ENCODE results near the gene NDUFC1.
A peak's percentile ranks its signal among the peaks of the same experiment; 100 is the strongest.
"Not testable (repeated sequence)": the region's sequence is repeated elsewhere in the genome, so short reads cannot be mapped to it uniquely, and the experiment has no call there.

The NDUFC1 gene

DNA sequence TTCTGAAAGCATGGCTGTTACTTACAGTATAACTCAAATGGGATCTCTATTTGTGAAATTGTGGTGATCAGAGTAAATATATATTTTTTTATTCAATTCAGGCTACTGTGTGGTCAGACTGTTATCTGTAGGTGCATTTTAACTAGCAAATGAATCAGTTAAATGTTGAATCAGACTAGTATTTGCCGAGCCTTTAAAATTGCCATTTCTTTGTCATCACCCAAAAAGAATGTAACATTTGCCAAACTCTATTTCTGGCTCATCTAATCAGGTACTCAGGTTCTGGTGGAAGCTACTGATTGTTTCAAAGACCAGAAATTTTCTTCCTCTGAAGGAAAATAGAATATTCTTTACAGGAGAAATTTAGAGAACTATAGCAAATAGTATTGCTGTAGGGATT lies 2.7 kb downstream of the NDUFC1 start:
- no peak for DNase-seq (ENCODE audit: low read depth in 3 of 3)

DNA sequence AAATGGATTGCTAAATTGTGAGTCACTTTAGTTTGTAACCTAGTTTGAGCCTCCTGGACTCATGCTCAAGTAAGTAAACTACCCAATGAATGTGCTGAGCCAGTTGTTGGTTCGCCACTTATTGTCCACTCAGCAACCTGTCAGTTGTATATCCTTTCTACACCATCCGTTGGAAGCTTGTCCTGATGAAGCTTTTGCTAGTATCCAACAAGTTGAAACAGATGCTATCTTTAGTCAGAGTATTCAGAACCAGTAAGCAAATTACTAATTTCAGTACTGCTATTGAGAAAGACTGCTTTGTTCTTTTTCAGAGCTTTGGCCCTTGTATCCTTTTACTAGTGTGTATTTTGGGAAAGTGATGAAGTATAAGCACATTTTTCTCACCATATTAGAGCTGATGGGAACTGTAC lies 5.3 kb downstream of the NDUFC1 start:
- no peak for DNase-seq (ENCODE audit: low read depth in 3 of 3)

DNA sequence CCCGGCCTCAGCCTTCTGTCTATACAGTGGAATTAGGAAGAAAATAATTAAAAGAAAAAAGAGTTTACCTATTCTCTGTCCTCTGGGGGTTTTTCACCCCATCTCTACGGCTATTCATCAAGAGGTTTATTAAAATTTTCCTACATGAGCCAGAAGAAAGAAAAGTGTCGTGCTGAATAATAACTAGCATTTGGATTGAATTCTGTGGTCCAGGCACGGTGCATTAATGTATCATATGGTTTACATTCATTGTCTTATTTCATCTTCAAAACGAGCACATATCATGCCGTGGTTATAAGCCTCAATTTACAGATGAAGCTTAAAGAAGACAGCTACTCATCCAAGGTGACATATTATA lies 6.4 kb downstream of the NDUFC1 start:
- DNase-seq (ENCODE audit: low read depth in 3 of 3) = no peak

DNA sequence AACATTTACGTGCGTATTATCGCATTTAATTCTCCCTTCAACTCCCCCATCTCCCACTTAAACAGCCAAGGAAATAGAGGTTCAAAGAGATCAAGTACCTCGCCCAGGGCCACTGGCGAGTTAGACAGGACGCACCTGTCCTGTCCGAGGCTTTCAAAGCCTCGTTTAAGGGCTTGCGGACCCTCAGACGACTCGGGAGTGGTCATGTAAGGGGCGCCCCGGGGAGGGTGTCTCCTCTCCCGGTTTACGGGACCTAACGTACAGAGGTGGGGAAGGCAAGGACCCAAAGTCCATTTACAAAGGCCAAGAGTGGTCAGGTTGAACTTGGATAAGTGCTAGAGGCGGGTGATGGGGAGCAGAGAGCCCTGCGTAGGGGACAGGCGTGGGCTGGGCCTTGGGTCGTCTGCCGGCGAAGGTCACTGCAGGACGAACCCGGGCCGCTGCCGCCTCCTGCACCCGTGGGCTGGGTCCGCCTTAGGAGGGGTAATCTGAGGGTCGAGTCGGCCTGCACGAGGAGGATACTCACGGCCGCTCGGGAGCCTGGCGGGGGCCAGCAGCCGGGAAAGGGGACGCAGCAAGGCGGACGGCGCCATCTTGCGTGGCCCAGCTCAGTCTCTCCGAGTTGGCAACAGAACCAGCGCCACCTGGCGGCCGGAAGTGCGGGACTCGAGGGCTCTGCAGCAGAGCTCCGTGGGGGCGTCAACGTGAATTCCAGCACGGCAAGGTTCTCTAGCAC lies 6.9 kb downstream of the NDUFC1 start:
- peak; percentile 91 to 99 (median 96) for DNase-seq (ENCODE audit: low read depth in 3 of 3)

DNA sequence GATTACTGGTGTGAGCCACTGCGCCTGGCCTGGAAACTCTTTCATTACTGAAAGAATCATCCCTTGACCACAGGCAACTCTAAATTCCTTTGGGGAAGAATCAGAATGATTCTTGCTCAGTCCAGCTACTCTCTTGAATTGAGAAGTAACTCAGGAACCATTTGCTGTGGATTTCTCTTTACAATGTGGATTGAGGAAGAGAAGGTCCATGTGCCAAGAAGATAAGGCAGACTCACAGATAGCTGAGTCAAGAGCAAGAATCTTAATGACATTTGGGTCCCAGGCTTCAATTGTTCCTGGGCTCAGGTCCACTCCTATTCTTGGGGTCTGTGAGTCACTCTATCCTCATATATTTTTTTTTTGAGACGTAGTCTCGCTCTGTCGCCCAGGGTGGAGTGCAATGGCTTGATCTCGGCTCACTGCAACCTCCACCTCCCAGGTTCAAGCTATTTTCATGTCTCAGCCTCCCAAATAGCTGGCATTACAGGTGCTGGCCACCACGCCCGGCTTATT lies 16.0 kb downstream of the NDUFC1 start:
- DNase-seq (ENCODE audit: low read depth in 3 of 3) = no peak

DNA sequence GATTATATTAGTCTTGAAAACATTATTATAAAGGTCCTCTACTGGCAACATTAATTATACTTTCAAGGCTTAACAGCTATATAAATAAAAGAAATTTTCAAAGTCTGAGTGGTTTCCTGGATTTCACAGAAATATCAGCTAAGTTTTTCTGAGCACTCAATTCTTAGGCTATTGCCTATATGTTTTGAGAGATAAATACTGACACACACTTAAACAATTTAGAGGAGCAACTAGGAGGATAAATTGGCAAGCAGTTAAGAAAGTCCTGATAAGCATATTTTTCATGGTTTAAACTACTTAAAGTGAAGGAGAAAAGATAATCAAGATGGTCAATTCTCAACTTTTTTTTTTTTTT lies 19.6 kb downstream of the NDUFC1 start:
- no peak for DNase-seq (ENCODE audit: low read depth in 3 of 3)

DNA sequence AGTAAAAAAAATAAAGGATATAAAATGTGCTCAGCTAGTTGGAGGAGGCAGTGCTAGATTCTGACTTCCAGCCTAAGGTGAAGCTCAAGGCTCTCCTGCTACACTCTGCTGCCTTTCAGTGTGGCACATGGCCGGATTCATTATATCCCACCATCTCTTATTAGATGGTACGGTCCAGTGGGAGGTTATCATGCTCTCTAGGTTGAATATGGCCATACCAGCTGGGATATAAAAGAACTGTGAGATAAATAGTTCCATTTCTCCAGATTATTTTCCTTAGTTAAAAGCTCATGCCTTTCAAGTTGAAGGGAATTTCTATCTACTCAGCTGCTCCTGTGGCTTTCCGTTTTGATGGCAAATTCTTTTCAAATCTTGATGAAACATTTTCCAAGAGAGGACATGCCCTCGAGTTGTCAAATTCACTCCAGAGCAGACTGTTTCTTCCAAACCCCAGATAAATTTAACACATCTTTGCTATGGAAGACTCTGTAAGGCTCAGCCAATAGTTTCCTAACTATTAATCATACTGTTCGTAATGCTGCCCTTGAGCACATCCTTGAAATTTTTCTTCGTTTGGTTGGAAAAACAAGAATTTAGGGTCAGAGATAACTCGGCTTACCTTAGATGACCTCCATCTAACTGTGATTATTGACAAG lies 20.1 kb downstream of the NDUFC1 start:
- DNase-seq (ENCODE audit: low read depth in 3 of 3) = no peak

DNA sequence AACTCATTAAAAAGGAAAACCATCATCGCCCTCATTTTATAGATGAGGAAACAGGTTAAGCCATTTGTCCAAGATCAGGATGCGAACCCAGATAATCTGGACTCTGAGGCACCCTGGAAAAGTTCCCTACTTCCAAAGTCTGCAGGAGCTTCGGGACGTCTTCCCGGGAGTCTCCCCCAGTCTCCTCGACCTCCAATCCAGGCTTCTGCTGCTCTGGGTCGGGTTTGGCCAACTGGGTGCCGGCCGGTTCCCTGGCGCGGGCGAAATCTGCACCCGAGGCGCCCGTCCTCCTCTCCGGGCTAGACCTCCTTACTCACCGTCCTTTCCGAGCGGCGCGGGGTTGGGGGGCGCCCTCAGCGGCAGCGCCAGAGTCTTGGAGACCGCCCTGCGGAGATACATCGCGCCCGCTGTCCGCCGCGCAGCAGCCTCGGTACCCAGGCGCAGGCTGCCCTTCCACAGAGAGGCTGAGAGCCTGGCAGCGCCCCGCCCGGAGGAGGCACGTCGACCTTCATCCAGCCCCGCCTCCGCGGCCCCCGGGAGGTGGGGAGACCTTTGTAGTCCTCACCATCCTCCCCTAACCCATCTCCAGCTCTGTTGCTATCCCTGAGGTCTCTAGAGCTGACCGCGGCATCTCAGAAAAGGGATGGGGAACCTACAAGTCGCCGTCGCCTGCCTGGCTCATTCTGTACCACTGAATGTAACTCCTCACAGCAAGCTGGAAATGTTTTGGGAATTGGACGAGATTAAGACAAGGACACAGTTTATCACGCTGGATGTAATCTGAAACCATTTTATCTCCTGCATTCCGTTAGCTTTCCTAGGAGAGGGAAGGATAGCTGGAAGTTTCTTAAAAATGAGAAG lies 22.3 kb downstream of the NDUFC1 start, which contains the start of gene MGARP:
TSS of gene MGARP (minus strand) at position 466 of the 861 bp plus-strand sequence. CDS start at position 399, 67 bp downstream.
- DNase-seq (ENCODE audit: low read depth in 3 of 3) = peak in 1 of 3 donors; percentile 20

DNA sequence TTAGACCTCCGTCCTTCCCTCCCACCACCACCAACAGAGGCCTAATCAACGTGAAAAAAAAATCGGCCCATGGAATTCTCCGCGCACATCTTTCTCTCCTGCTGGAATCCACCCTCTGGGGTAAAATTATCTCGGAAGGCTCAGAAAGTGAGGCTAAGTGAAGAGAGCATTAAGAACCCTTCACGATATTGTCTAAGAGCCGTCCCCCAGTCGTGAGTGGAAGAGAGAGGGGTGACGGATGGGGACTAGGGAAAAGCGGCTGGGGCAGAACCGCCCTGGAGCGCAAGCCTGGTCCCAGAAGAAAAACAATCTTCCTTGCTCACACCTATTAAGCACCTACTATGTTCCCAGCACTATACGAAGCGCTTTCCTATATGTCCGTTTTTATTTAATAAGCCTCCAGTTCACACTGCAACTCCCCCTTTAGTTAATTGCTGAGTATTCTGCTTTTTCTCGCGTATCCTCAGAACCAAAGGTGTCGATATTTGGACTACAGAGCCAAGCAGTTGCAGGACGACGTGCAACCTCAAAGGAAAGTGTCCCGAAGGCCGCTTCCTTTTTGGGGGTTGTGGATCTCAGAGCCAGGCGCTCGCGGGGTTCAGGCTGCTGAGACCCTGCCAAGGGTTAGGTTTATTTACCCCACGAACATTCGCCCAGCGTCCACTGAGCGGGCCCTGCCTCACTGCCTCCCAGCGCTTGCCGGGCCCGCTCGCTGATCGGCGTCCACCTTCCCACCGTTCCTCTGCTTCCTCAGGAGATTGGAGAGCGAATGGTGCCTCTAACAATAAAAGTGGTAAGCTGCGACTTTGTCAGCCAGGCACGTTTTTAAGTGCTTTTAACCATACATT lies 23.1 kb downstream of the NDUFC1 start:
- DNase-seq (ENCODE audit: low read depth in 3 of 3) = no peak

DNA sequence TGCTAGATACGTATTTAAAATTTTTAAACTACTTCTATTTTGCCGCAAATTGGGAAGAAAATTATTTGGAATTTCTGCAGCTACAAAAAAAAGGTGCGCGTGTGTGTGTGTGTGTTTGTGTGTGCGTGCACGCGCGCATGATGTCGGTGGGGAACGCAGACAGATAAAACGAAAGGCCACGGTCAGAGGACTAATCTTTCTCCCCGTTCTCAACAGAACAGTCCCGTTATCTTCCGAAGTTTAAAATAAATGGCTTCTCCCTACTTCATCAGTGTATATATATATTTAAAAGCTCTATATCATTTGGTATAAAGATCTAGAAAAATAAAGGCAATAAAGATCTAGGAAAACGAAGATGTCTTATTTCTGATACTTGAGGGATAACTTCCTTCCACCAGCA lies 23.8 kb downstream of the NDUFC1 start:
- no peak for DNase-seq (ENCODE audit: low read depth in 3 of 3)

DNA sequence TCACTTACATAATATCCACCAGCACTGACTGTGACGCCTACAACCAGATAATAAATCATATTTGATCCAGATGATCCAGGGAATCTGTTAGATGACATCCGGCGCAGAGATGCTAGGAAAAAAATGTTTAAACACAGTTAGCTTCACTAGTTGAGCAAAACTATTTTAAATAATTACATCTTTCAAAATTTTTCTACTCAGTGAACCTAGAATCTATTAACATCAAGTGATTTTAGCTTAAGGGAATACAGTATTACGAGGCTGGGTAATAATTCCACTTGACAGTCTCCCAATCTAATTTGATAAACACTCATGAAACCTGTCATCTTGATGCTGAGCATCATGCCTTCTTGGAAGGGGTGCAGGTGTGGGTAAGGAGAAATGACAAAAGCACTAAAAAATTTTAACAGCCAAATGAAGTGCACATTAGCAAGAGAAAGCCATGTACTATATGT lies 27.0 kb downstream of the NDUFC1 start:
- DNase-seq (ENCODE audit: low read depth in 3 of 3) = no peak

DNA sequence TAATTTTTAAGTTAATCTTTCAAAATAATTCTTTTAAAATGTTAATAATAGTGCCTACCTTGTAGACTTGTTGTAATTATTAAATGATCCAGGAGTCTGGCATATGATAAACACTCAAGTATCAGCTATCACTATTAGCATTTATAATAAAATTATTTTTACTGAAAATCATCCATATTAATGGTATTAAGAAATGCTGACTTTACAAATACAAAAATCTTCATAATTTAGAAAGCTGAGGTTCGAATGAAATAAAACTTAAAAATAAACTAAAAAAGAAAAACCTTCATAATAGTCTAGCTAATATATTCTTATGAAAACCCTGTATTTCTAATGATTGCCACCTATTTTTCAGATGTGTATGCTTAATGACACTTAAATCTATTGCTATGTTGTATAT lies 27.5 kb downstream of the NDUFC1 start:
- DNase-seq (ENCODE audit: low read depth in 3 of 3) = no peak

DNA sequence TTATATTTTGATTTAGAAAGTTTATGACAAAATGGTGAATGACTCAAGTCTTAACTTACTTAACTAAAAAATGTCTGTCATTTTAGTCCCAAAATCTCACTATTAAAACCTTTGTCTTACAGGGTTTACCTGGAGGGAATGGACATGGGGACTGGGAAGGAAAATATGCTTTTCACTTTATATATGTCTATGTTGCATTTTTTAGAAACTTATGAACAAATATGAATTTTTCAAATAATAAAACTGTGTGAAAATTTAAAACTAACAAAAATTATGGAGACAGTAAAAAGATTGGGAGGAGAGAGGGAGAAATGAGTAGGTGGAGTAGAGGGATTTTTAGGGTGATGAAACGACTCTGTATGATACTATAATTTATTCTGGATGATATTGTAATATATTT lies 28.4 kb downstream of the NDUFC1 start:
- DNase-seq (ENCODE audit: low read depth in 3 of 3) = no peak

DNA sequence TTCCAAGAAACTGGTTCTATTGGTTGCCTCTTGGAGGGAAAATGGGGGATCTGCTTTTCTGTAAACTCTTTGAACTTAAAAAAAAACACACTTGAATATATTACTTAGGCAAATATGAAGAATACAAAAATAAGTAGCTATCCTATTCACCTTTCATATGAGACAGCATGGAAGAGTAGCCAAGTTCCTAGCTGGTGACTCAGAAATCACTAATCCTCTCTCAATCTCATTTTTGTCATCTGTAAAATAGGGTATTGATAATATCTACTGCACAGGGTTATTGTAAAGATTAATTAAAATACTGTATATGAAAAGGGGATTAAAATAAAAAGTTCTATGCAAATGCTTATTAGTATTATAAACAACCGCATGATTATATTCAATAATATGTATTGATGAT lies 35.0 kb downstream of the NDUFC1 start:
- no peak for DNase-seq (ENCODE audit: low read depth in 3 of 3)

DNA sequence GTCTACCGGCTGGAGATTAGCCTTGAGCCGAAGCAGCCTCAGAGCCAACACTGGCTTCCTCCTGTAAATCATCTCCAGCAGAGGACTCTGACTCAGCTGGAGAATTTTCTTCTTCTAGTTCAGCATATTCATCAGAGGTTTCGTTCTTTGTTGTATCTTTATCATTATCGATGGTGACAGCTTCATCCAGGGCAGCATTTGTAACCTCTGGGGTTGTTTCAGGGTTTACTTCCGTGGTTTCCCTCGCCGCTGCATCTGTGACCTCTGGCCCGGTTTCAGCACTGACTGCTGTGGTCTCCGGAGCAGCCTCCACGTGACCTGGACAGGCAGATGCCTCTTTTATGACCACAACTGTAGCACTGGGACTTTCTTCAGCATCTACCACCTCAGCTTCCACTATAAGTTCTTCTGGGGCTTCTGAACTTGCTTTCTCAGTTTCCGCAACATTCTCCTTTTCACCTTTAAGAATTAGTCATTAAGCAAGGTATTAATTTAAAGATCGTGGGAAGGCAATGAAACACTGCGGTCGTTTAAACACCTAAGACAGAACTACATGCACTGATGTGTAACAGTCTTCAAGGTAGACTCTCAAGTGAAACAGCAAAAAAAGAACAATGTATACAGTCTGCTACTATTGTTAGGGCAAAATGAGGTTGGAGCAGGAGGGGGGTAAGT lies 35.6 kb downstream of the NDUFC1 start:
- peak; percentile 70 to 86 (median 73) for DNase-seq (ENCODE audit: low read depth in 3 of 3)

DNA sequence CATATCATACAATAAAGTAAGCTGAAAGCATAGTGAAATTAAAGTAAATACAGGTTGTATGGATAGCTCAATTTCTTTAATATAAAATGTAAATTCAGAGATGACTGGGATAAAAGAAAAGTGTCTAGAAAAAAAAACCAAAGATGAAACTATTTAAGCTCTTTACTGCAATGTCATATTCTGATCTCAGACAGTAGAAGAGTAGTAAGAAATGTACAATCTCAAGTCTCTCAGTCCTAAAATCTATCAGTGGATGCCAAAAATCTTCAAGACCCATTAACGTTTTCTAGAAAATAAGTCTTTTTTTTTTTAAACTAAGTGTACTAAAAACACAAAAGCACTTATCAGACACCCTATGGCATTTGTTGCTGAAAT lies 36.1 kb downstream of the NDUFC1 start:
- DNase-seq (ENCODE audit: low read depth in 3 of 3) = no peak

DNA sequence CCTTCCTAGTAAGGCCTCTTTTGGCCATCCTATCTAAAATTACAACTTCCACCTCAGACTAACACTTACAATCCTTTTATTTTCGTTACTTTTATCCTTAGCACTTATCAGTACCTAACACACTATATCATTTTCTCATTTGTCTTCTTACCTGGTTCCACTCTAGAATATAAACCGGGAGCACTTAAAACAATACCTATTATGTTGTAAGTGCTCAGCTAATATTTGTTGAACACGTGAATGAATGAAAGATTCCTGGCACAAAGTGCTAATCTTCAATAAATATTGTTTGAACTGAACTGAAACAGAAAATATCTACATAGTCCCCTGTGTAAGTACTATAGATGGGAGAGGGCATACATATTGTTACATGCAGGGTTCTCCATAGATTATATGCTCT lies 36.6 kb downstream of the NDUFC1 start:
- no peak for DNase-seq (ENCODE audit: low read depth in 3 of 3)

DNA sequence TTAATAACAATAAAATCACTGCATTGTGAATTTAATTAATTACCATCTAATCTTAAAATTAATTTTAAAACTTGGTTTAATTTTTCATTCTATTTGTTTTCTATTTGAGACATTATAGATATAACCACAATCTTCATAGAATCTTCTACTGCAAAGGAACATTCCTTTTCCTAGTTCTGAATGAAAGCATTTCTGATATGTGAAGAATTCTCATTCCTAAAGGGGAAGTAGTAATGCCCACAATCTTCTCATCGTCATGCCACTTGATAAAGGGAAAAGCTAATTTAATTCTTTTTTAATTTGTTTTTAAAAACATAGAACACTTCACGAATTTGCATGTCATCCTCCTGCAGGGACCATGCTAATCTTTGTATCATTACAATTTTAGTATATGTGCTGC lies 45.9 kb downstream of the NDUFC1 start:
- DNase-seq (ENCODE audit: low read depth in 3 of 3) = no peak

DNA sequence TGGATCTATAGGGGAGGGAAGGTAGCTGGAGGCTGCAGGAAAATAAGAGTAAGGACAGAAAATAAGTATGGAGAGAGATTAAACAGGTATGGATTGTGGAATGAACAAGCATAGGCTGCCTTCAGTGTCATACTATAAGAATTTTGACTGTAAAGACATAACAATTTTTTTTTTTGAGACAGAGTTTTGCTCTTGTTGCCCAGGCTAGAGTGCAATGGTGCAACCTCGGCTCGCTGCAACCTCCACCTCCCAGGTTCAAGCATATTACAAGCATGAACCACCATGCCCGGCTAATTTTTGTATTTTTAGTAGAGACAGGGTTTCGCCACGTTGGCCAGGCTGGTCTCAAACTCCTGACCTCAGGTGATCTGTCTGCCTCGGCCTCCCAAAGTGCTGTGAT lies 46.7 kb downstream of the NDUFC1 start:
- not testable (repeated sequence) for DNase-seq (ENCODE audit: low read depth in 3 of 3)

DNA sequence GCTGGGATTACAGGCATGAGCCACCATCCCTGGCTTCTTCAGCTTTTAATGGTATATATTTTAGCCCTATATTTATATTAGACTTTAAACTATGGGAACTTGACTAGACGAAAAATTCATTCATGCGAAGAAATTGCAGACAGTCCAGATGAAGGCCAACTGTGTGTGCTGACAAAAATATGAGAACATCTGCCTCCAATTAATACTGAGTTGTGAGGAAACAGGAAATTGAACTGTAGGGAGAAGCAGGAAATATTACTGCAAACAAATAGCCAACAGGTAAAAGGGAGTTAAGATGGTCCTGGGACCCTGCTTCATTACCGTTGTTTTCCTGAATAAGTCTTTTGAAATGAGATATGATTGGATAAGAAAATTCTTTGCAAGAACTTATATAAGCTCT lies 48.6 kb downstream of the NDUFC1 start:
- no peak for DNase-seq (ENCODE audit: low read depth in 3 of 3)

DNA sequence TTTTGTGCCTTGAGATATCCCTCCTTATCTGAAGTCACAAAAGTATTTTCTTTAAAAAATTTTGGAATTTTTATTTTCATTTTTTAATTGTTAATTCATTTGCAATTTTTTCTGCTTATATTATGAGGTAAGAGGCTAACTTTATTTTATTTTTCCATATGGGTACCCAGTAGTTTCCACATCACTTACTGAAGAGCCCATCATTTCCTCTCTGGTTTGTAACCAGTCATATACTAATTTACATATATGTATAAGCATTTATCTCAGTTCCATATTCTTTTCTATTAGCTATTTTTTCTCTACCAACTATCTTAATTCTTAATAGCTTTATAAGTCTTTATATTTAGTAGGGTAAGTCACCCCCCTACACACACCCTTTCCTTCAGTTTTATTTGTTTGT lies 49.2 kb downstream of the NDUFC1 start:
- no peak for DNase-seq (ENCODE audit: low read depth in 3 of 3)
